ENCODE data around the gene THRSP.

The THRSP gene

GRCh38 chr11:78071717-78072116 lies 8.1 kb downstream of the THRSP start:
- no peak overlapping the region for H4K12ac ChIP-seq (ENCODE audit: low read depth, low read length)
- H2BK5ac ChIP-seq (ENCODE audit: low read depth, low read length, poor library complexity) = no peak overlapping the region
- no peak overlapping the region for H3K9ac ChIP-seq (ENCODE audit: low read length)
- H2BK12ac ChIP-seq (ENCODE audit: low read length) = no peak overlapping the region
- H3K18ac ChIP-seq (ENCODE audit: low read length) = no peak overlapping the region
- no CpG with 5 or more reads among the region's 3 CpGs for WGBS (ENCODE audit: extremely low coverage, insufficient coverage, insufficient read length)
- no peak overlapping the region for H4K91ac ChIP-seq (ENCODE audit: low read depth, low read length)
- no peak overlapping the region for H4K8ac ChIP-seq (ENCODE audit: low read depth, low read length)
- peaks cover 5 to 7% of the 10 kb centered on the region in 2 experiments for H3K4me1 ChIP-seq (ENCODE audit: control insufficient read depth in 1 of 2, insufficient read depth in 2 of 2, low read length in 2 of 2)
- no peak for DNase-seq
- no peak overlapping the region for H3K4ac ChIP-seq (ENCODE audit: low read depth, low read length)
- H3K79me2 ChIP-seq (ENCODE audit: control insufficient read depth, insufficient read depth, low read length, poor library complexity) = peaks cover 9% of the 10 kb centered on the region
- peaks cover 2% of the 10 kb centered on the region for H3K79me1 ChIP-seq (ENCODE audit: low read length)
- no peak overlapping the region for H2AK5ac ChIP-seq (ENCODE audit: low read length)
- H3K27me3 ChIP-seq (ENCODE audit: insufficient read depth, low read length) = no peaks in the 10 kb centered on the region
- H2AFZ ChIP-seq (ENCODE audit: insufficient read depth, low read length, poor library complexity) = no peak overlapping the region
- H3K27ac ChIP-seq (ENCODE audit: low read depth, low read length) = no peak overlapping the region
- H3K9me3 ChIP-seq (ENCODE audit: insufficient read depth, low read depth, low read length) = no peaks in the 10 kb centered on the region
- peaks cover 22 to 32% of the 10 kb centered on the region in 2 experiments for H3K36me3 ChIP-seq (ENCODE audit: control insufficient read depth in 1 of 2, insufficient read depth in 2 of 2, low read length in 2 of 2)
- no peak overlapping the region for H3K4me2 ChIP-seq (ENCODE audit: low read length)
- H2BK120ac ChIP-seq (ENCODE audit: insufficient read depth, low read length, poor library complexity) = no peak overlapping the region
- H3K4me3 ChIP-seq (ENCODE audit: low read depth, low read length) = no peak overlapping the region
- H3K23ac ChIP-seq (ENCODE audit: low read length) = no peak overlapping the region
- no peak overlapping the region for H3K14ac ChIP-seq (ENCODE audit: low read length)

GRCh38 chr11:78072455-78072854 lies 8.8 kb downstream of the THRSP start:
- no peak overlapping the region for H2AFZ ChIP-seq (ENCODE audit: insufficient read depth, low read length, poor library complexity)
- H3K79me1 ChIP-seq (ENCODE audit: low read length) = peaks cover 3% of the 10 kb centered on the region
- peaks cover 25 to 32% of the 10 kb centered on the region in 2 experiments for H3K36me3 ChIP-seq (ENCODE audit: control insufficient read depth in 1 of 2, insufficient read depth in 2 of 2, low read length in 2 of 2)
- no peak overlapping the region for H3K14ac ChIP-seq (ENCODE audit: low read length)
- no peak overlapping the region for H3K23ac ChIP-seq (ENCODE audit: low read length)
- peaks cover 14% of the 10 kb centered on the region for H3K79me2 ChIP-seq (ENCODE audit: control insufficient read depth, insufficient read depth, low read length, poor library complexity)
- H3K4me2 ChIP-seq (ENCODE audit: low read length) = no peak overlapping the region
- H3K4ac ChIP-seq (ENCODE audit: low read depth, low read length) = no peak overlapping the region
- H4K8ac ChIP-seq (ENCODE audit: low read depth, low read length) = no peak overlapping the region
- H4K12ac ChIP-seq (ENCODE audit: low read depth, low read length) = no peak overlapping the region
- H3K9ac ChIP-seq (ENCODE audit: low read length) = no peak overlapping the region
- no peaks in the 10 kb centered on the region for H3K9me3 ChIP-seq (ENCODE audit: insufficient read depth, low read depth, low read length)
- no peak for DNase-seq
- no peak overlapping the region for H3K18ac ChIP-seq (ENCODE audit: low read length)
- no CpG with 5 or more reads among the region's 4 CpGs for WGBS (ENCODE audit: extremely low coverage, insufficient coverage, insufficient read length)
- H2BK5ac ChIP-seq (ENCODE audit: low read depth, low read length, poor library complexity) = no peak overlapping the region
- H2BK120ac ChIP-seq (ENCODE audit: insufficient read depth, low read length, poor library complexity) = no peak overlapping the region
- no peaks in the 10 kb centered on the region for H3K27me3 ChIP-seq (ENCODE audit: insufficient read depth, low read length)
- H2BK12ac ChIP-seq (ENCODE audit: low read length) = no peak overlapping the region
- H3K27ac ChIP-seq (ENCODE audit: low read depth, low read length) = no peak overlapping the region
- H3K4me1 ChIP-seq (ENCODE audit: control insufficient read depth in 1 of 2, insufficient read depth in 2 of 2, low read length in 2 of 2) = peaks cover 7 to 11% of the 10 kb centered on the region in 2 experiments
- no peak overlapping the region for H4K91ac ChIP-seq (ENCODE audit: low read depth, low read length)
- no peak overlapping the region for H3K4me3 ChIP-seq (ENCODE audit: low read depth, low read length)
- no peak overlapping the region for H2AK5ac ChIP-seq (ENCODE audit: low read length)

- Histone ChIP-seq H3K4me2 (ENCODE audit: low read length) (no peak overlapping the region), H3K27me3 (ENCODE audit: insufficient read depth, low read length) (no peaks in the 10 kb centered on the region), H3K4ac (ENCODE audit: low read depth, low read length) (peak overlapping the region; percentile 21), H2BK12ac (ENCODE audit: low read length) (no peak overlapping the region), H3K14ac (ENCODE audit: low read length) (no peak overlapping the region), H3K4me1 (ENCODE audit: control insufficient read depth in 1 of 2, insufficient read depth in 2 of 2, low read length in 2 of 2) (peaks cover 9 to 14% of the 10 kb centered on the region in 2 experiments), H3K9me3 (ENCODE audit: insufficient read depth, low read depth, low read length) (no peaks in the 10 kb centered on the region), H2AFZ (ENCODE audit: insufficient read depth, low read length, poor library complexity) (no peak overlapping the region), H3K18ac (ENCODE audit: low read length) (peak overlapping the region; percentile 6), H4K8ac (ENCODE audit: low read depth, low read length) (no peak overlapping the region), H2BK5ac (ENCODE audit: low read depth, low read length, poor library complexity) (no peak overlapping the region), H3K4me3 (ENCODE audit: low read depth, low read length) (no peak overlapping the region), H3K79me1 (ENCODE audit: low read length) (peaks cover 18% of the 10 kb centered on the region), H3K23ac (ENCODE audit: low read length) (no peak overlapping the region), H3K79me2 (ENCODE audit: control insufficient read depth, insufficient read depth, low read length, poor library complexity) (peaks cover 30% of the 10 kb centered on the region), H3K36me3 (ENCODE audit: control insufficient read depth in 1 of 2, insufficient read depth in 2 of 2, low read length in 2 of 2) (peaks cover 19 to 24% of the 10 kb centered on the region in 2 experiments), H3K9ac (ENCODE audit: low read length) (no peak overlapping the region), H2BK120ac (ENCODE audit: insufficient read depth, low read length, poor library complexity) (no peak overlapping the region), H3K27ac (ENCODE audit: low read depth, low read length) (no peak overlapping the region), H4K12ac (ENCODE audit: low read depth, low read length) (no peak overlapping the region), H2AK5ac (ENCODE audit: low read length) (no peak overlapping the region), H4K91ac (ENCODE audit: low read depth, low read length) (no peak overlapping the region)
- DNase-seq = peak in 1 of 2 donors; percentile 7
- WGBS (ENCODE audit: extremely low coverage, insufficient coverage, insufficient read length) = no CpG with 5 or more reads among the region's 6 CpGs
These were observed 11.1 kb downstream of the THRSP start for GRCh38 chr11:78074756-78075155.

GRCh38 chr11:78076733-78077403 lies 13.2 kb downstream of the THRSP start:
- DNase-seq = no peak
- no CpG with 5 or more reads among the region's 6 CpGs for WGBS (ENCODE audit: extremely low coverage, insufficient coverage, insufficient read length)

More at GRCh38 chr11:78076733-78077403, 13.2 kb downstream of the THRSP start:
- Histone ChIP-seq H3K18ac (ENCODE audit: low read length) (peak overlapping the region; percentile 41), H3K4me1 (ENCODE audit: control insufficient read depth in 1 of 2, insufficient read depth in 2 of 2, low read length in 2 of 2) (peaks cover 15 to 25% of the 10 kb centered on the region in 2 experiments), H3K27me3 (ENCODE audit: insufficient read depth, low read length) (no peaks in the 10 kb centered on the region), H2AFZ (ENCODE audit: insufficient read depth, low read length, poor library complexity) (no peak overlapping the region), H4K91ac (ENCODE audit: low read depth, low read length) (no peak overlapping the region), H2AK5ac (ENCODE audit: low read length) (no peak overlapping the region), H3K4me3 (ENCODE audit: low read depth, low read length) (no peak overlapping the region), H3K9ac (ENCODE audit: low read length) (no peak overlapping the region), H3K79me2 (ENCODE audit: control insufficient read depth, insufficient read depth, low read length, poor library complexity) (peaks cover 38% of the 10 kb centered on the region), H3K23ac (ENCODE audit: low read length) (no peak overlapping the region), H3K27ac (ENCODE audit: low read depth, low read length) (no peak overlapping the region), H2BK5ac (ENCODE audit: low read depth, low read length, poor library complexity) (peak overlapping the region; percentile 27), H3K14ac (ENCODE audit: low read length) (peak overlapping the region; percentile 8), H3K36me3 (ENCODE audit: control insufficient read depth in 1 of 2, insufficient read depth in 2 of 2, low read length in 2 of 2) (peaks cover 11 to 14% of the 10 kb centered on the region in 2 experiments), H3K4me2 (ENCODE audit: low read length) (peak overlapping the region; percentile 25), H3K4ac (ENCODE audit: low read depth, low read length) (peak overlapping the region; percentile 91), H4K8ac (ENCODE audit: low read depth, low read length) (peak overlapping the region; percentile 43), H2BK12ac (ENCODE audit: low read length) (no peak overlapping the region), H3K79me1 (ENCODE audit: low read length) (peaks cover 32% of the 10 kb centered on the region), H3K9me3 (ENCODE audit: insufficient read depth, low read depth, low read length) (no peaks in the 10 kb centered on the region), H2BK120ac (ENCODE audit: insufficient read depth, low read length, poor library complexity) (no peak overlapping the region), H4K12ac (ENCODE audit: low read depth, low read length) (no peak overlapping the region)

Measured in trophoblast cell (in vitro differentiated cells and primary cell).